GM23338 (cell line): Measurements from ENCODE around the gene OIT3. TPM values are rescaled to one million over a fixed set of nuclear protein-coding genes. Genes with fewer than 3 reads are reported as not detected.
"Not testable (repeated sequence)": the region's sequence is repeated elsewhere in the genome, so short reads cannot be mapped to it uniquely, and the experiment has no call there.

Experiments
- ATAC-seq: fragments of 200-7000 bp; cut with Tn5 transposase; 3 replicates; pipeline ENCODE4 v1.9.1; 2020
- DNase-seq: peaks from one replicate; pipeline ENCODE4 v3.0.0-alpha.2; 2015; ENCODE audit warnings: low spot score
- H2AFZ ChIP-seq: fragments of 200-600 bp; sonication (generic); 2 replicates; pipeline ENCODE4 v1.8.0; 2016; ENCODE audit warnings: antibody characterized with exemption, mild to moderate bottlenecking, moderate library complexity
- H3F3A ChIP-seq: fragments of 200-600 bp; sonication (generic); replicated peaks from 2 replicates; pipeline ENCODE4 v1.8.0; 2017; ENCODE audit warnings: antibody characterized with exemption, mixed run types, low read depth
- H3K27ac ChIP-seq: fragments of 200-600 bp; sonication (generic); 2 replicates; pipeline ENCODE4 v1.6.1; 2016; ENCODE audit warnings: low read depth
- H3K27me3 ChIP-seq: fragments of 200-600 bp; sonication (generic); 2 replicates; pipeline ENCODE4 v1.8.0; 2016; ENCODE audit warnings: mild to moderate bottlenecking, mixed run types, moderate library complexity; ENCODE audit not compliant: insufficient read depth
- H3K36me3 ChIP-seq: fragments of 200-600 bp; sonication (generic); 2 replicates; pipeline ENCODE4 v1.8.0; 2016; ENCODE audit warnings: mild to moderate bottlenecking; ENCODE audit not compliant: insufficient read depth
- H3K4me1 ChIP-seq: fragments of 200-600 bp; sonication (generic); 2 replicates; pipeline ENCODE4 v1.8.0; 2016; ENCODE audit warnings: mild to moderate bottlenecking, moderate library complexity; ENCODE audit not compliant: insufficient read depth
- H3K4me2 ChIP-seq: fragments of 200-600 bp; sonication (generic); 2 replicates; pipeline ENCODE4 v1.7.1; 2017; ENCODE audit warnings: mixed run types
- H3K4me3 ChIP-seq: fragments of 200-600 bp; sonication (generic); 2 replicates; pipeline ENCODE4 v1.6.1; 2016; ENCODE audit warnings: mixed run types
- H3K79me2 ChIP-seq: fragments of 200-600 bp; sonication (generic); replicated peaks from 2 replicates; pipeline ENCODE4 v1.8.0; 2017; ENCODE audit warnings: mild to moderate bottlenecking; ENCODE audit not compliant: insufficient read depth
- H3K9me2 ChIP-seq: fragments of 200-600 bp; sonication (generic); 2 replicates; pipeline ENCODE4 v1.8.0; 2017; ENCODE audit not compliant: insufficient read depth
- H4K20me1 ChIP-seq: fragments of 200-600 bp; sonication (generic); replicated peaks from 2 replicates; pipeline ENCODE4 v1.8.0; 2017; ENCODE audit warnings: mild to moderate bottlenecking; ENCODE audit not compliant: insufficient read depth
- H3K27ac Mint-ChIP-seq: 2 replicates; pipeline ENCODE4 v1.8.0; 2020; ENCODE audit warnings: inconsistent platforms, mild to moderate bottlenecking, moderate library complexity, mixed read lengths
- H3K27me3 Mint-ChIP-seq: 3 replicates; pipeline ENCODE4 v1.8.0; 2022; ENCODE audit warnings: low read depth, mild to moderate bottlenecking, moderate library complexity, mixed read lengths, inconsistent platforms; ENCODE audit not compliant: insufficient read depth, poor library complexity
- H3K36me3 Mint-ChIP-seq: 3 replicates; pipeline ENCODE4 v1.8.0; 2021; ENCODE audit warnings: low read depth, mild to moderate bottlenecking, inconsistent platforms, moderate library complexity, mixed read lengths
- H3K4me1 Mint-ChIP-seq: 3 replicates; pipeline ENCODE4 v1.8.0; 2020; ENCODE audit warnings: mild to moderate bottlenecking, inconsistent platforms, mixed read lengths
- H3K4me3 Mint-ChIP-seq: 3 replicates; pipeline ENCODE4 v1.8.0; 2021; ENCODE audit warnings: moderate library complexity, mild to moderate bottlenecking, inconsistent platforms, mixed read lengths
- H3K9me3 Mint-ChIP-seq: 3 replicates; pipeline ENCODE4 v1.8.0; 2020; ENCODE audit warnings: moderate library complexity, mild to moderate bottlenecking, inconsistent platforms, mixed read lengths
- EZH2phosphoT487 ChIP-seq: fragments of 200-600 bp; sonication (generic); IDR thresholded peaks from one replicate; pipeline ENCODE4 v1.8.1; 2018; ENCODE audit warnings: antibody characterized with exemption; ENCODE audit not compliant: unreplicated experiment
- POLR2AphosphoS5 ChIP-seq: IDR thresholded peaks from 2 replicates; pipeline ENCODE4 v1.6.1; 2016; ENCODE audit warnings: antibody characterized with exemption, low read depth
- polyA plus RNA-seq: library from polyadenylated mRNA; unstranded; fragments of >200 nt; fragmentation: Nextera tagmentation; extraction: Ambion mirVana; gene quantifications from 2 replicates; pipeline ENCODE4 v1.2.1, GENCODE V29; 2016
- total RNA-seq: library from RNA; depleted of rRNA; stranded (reverse); fragments of >200 nt; shearing (Covaris generic); gene quantifications from 2 replicates; pipeline ENCODE4 v1.2.3, GENCODE V29; 2014
- TF ChIP-seq, protein P1 (sequence below): fragments of 250-450 bp; sonication (Bioruptor Pico); IDR thresholded peaks from 2 replicates; pipeline ENCODE4 v1.5.0; 2020; ENCODE audit warnings: mild to moderate bottlenecking, moderate library complexity
- TF ChIP-seq, protein P2 (sequence below): IDR thresholded peaks from one replicate; pipeline ENCODE4 v1.6.1; 2018; ENCODE audit warnings: antibody characterized with exemption; ENCODE audit not compliant: unreplicated experiment

The OIT3 gene
- total and polyA plus RNA-seq, 2 experiments from 2014 or later = not detected

DNA sequence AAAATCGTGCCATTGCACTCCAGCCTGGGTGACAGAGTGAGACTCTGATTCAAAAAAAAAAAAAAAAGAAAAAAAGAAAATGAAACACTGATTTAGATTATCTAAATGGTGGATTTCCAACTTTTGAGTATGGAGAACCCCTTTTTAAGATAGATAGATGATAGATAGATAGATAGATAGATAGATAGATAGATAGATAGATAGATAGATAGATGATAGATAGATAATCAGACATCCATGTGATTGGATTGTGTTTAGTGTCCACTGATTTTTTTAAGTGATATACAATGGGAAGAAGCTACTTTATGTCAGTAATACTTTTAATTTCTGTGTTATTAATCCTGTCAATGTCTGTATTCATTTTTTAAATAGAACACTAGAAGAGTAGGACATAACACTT, 6.0 kb downstream of the OIT3 start (continued):
- TF ChIP-seq, protein P1, sequence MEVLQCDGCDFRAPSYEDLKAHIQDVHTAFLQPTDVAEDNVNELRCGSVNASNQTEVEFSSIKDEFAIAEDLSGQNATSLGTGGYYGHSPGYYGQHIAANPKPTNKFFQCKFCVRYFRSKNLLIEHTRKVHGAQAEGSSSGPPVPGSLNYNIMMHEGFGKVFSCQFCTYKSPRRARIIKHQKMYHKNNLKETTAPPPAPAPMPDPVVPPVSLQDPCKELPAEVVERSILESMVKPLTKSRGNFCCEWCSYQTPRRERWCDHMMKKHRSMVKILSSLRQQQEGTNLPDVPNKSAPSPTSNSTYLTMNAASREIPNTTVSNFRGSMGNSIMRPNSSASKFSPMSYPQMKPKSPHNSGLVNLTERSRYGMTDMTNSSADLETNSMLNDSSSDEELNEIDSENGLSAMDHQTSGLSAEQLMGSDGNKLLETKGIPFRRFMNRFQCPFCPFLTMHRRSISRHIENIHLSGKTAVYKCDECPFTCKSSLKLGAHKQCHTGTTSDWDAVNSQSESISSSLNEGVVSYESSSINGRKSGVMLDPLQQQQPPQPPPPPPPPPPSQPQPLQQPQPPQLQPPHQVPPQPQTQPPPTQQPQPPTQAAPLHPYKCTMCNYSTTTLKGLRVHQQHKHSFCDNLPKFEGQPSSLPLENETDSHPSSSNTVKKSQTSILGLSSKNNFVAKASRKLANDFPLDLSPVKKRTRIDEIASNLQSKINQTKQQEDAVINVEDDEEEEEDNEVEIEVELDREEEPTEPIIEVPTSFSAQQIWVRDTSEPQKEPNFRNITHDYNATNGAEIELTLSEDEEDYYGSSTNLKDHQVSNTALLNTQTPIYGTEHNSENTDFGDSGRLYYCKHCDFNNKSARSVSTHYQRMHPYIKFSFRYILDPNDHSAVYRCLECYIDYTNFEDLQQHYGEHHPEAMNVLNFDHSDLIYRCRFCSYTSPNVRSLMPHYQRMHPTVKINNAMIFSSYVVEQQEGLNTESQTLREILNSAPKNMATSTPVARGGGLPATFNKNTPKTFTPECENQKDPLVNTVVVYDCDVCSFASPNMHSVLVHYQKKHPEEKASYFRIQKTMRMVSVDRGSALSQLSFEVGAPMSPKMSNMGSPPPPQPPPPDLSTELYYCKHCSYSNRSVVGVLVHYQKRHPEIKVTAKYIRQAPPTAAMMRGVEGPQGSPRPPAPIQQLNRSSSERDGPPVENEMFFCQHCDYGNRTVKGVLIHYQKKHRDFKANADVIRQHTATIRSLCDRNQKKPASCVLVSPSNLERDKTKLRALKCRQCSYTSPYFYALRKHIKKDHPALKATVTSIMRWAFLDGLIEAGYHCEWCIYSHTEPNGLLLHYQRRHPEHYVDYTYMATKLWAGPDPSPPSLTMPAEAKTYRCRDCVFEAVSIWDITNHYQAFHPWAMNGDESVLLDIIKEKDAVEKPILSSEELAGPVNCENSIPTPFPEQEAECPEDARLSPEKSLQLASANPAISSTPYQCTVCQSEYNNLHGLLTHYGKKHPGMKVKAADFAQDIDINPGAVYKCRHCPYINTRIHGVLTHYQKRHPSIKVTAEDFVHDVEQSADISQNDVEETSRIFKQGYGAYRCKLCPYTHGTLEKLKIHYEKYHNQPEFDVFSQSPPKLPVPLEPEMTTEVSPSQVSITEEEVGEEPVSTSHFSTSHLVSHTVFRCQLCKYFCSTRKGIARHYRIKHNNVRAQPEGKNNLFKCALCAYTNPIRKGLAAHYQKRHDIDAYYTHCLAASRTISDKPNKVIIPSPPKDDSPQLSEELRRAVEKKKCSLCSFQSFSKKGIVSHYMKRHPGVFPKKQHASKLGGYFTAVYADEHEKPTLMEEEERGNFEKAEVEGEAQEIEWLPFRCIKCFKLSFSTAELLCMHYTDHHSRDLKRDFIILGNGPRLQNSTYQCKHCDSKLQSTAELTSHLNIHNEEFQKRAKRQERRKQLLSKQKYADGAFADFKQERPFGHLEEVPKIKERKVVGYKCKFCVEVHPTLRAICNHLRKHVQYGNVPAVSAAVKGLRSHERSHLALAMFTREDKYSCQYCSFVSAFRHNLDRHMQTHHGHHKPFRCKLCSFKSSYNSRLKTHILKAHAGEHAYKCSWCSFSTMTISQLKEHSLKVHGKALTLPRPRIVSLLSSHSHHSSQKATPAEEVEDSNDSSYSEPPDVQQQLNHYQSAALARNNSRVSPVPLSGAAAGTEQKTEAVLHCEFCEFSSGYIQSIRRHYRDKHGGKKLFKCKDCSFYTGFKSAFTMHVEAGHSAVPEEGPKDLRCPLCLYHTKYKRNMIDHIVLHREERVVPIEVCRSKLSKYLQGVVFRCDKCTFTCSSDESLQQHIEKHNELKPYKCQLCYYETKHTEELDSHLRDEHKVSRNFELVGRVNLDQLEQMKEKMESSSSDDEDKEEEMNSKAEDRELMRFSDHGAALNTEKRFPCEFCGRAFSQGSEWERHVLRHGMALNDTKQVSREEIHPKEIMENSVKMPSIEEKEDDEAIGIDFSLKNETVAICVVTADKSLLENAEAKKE = no peak
- no peak for TF ChIP-seq POLR2AphosphoS5
- TF ChIP-seq, protein P2, sequence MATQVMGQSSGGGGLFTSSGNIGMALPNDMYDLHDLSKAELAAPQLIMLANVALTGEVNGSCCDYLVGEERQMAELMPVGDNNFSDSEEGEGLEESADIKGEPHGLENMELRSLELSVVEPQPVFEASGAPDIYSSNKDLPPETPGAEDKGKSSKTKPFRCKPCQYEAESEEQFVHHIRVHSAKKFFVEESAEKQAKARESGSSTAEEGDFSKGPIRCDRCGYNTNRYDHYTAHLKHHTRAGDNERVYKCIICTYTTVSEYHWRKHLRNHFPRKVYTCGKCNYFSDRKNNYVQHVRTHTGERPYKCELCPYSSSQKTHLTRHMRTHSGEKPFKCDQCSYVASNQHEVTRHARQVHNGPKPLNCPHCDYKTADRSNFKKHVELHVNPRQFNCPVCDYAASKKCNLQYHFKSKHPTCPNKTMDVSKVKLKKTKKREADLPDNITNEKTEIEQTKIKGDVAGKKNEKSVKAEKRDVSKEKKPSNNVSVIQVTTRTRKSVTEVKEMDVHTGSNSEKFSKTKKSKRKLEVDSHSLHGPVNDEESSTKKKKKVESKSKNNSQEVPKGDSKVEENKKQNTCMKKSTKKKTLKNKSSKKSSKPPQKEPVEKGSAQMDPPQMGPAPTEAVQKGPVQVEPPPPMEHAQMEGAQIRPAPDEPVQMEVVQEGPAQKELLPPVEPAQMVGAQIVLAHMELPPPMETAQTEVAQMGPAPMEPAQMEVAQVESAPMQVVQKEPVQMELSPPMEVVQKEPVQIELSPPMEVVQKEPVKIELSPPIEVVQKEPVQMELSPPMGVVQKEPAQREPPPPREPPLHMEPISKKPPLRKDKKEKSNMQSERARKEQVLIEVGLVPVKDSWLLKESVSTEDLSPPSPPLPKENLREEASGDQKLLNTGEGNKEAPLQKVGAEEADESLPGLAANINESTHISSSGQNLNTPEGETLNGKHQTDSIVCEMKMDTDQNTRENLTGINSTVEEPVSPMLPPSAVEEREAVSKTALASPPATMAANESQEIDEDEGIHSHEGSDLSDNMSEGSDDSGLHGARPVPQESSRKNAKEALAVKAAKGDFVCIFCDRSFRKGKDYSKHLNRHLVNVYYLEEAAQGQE = no peak
- no peak for TF ChIP-seq EZH2phosphoT487

DNA sequence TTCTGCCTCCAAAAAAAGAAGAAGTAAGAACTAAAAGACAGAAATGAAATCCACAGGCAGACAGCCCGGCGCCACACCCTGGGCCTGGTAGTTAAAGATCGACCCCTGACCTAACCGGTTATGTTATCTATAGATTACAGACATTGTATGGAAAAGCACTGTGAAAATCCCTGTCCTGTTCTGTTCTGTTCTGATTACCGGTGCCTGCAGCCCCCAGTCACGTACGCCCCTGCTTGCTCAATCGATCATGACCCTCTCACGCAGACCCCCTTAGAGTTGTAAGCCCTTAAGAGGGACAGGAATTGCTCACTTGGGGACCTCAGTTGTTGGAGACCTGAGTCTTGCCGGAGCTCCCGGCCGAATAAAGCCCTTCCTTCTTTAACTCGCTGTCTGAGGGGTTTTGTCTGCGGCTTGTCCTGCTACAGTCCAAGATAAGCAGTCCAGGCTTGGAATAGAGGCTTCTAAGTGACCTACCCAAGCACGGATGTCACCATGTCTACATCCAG, 10.5 kb downstream of the OIT3 start:
- not testable (repeated sequence) for H2AFZ ChIP-seq, ATAC-seq, H3K36me3 ChIP-seq, H3K27ac Mint-ChIP-seq, H3F3A ChIP-seq, H3K4me3 Mint-ChIP-seq, H3K27ac ChIP-seq, H3K9me2 ChIP-seq, H3K4me1 Mint-ChIP-seq, H3K27me3 Mint-ChIP-seq, H3K79me2 ChIP-seq, H3K4me3 ChIP-seq, H3K27me3 ChIP-seq, H4K20me1 ChIP-seq, H3K4me2 ChIP-seq, H3K4me1 ChIP-seq, DNase-seq
- H3K9me3 Mint-ChIP-seq = peaks cover 14% of the 10 kb centered on the region
- peaks cover 11% of the 10 kb centered on the region; the same call in 2 of the 3 replicates for H3K36me3 Mint-ChIP-seq
